ENCODE data around the gene NELFA.

NELFA gene

DNA sequence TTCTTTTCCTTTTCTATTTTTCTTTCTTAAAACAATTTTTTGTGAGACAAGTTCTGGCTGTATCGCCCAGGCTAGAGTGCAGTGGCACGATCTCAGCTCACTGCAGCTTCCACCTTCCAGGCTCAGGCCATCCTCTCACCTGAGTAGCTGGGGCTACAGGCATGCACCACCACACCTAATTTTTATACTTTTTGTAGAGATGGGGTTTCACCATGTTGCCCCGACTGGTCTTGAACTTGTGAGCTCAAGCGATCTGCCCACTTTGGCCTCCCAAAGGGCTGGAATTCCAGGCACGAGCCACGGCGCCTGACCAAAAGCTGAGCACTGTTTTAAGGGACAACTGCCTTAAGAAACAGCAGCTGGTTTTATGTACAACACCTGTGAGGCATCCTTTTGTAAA, 41.0 kb upstream of the NELFA start:
- no peak for ATAC-seq
- TF ChIP-seq CSDC2 (CRISPR knock-in tag; IDR thresholded peaks at IDR 0.05) (no peak), RARB (CRISPR knock-in tag; IDR thresholded peaks at IDR 0.05) (no peak), TOX (CRISPR knock-in tag; IDR thresholded peaks at IDR 0.05; ENCODE audit: borderline replicate concordance) (no peak), ZC3H10 (CRISPR knock-in tag; IDR thresholded peaks at IDR 0.05) (no peak), ZNF8 (CRISPR knock-in tag; IDR thresholded peaks at IDR 0.05) (no peak), BACH2 (CRISPR knock-in tag; IDR thresholded peaks at IDR 0.05; ENCODE audit: borderline replicate concordance) (no peak), TCF4 (CRISPR knock-in tag; IDR thresholded peaks at IDR 0.05; ENCODE audit: borderline replicate concordance) (no peak), SNAI2 (CRISPR knock-in tag; IDR thresholded peaks at IDR 0.05) (no peak), GLIS3 (CRISPR knock-in tag; IDR thresholded peaks at IDR 0.05) (no peak), ISL1 (CRISPR knock-in tag; IDR thresholded peaks at IDR 0.05) (no peak), PPARA (CRISPR knock-in tag; IDR thresholded peaks at IDR 0.05; ENCODE audit: borderline replicate concordance) (no peak), ZNF565 (CRISPR knock-in tag; conservative IDR thresholded peaks at IDR 0.05; ENCODE audit: low read depth) (no peak), ZNF70 (CRISPR knock-in tag; IDR thresholded peaks at IDR 0.05) (no peak), OSR1 (CRISPR knock-in tag; IDR thresholded peaks at IDR 0.05) (no peak)
- TF ChIP-seq, protein P1, sequence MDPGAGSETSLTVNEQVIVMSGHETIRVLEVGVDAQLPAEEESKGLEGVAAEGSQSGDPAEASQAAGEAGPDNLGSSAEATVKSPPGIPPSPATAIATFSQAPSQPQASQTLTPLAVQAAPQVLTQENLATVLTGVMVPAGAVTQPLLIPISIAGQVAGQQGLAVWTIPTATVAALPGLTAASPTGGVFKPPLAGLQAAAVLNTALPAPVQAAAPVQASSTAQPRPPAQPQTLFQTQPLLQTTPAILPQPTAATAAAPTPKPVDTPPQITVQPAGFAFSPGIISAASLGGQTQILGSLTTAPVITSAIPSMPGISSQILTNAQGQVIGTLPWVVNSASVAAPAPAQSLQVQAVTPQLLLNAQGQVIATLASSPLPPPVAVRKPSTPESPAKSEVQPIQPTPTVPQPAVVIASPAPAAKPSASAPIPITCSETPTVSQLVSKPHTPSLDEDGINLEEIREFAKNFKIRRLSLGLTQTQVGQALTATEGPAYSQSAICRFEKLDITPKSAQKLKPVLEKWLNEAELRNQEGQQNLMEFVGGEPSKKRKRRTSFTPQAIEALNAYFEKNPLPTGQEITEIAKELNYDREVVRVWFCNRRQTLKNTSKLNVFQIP (CRISPR knock-in tag; IDR thresholded peaks at IDR 0.05; ENCODE audit: borderline replicate concordance, low read depth): no peak
- TF ChIP-seq, protein P2, sequence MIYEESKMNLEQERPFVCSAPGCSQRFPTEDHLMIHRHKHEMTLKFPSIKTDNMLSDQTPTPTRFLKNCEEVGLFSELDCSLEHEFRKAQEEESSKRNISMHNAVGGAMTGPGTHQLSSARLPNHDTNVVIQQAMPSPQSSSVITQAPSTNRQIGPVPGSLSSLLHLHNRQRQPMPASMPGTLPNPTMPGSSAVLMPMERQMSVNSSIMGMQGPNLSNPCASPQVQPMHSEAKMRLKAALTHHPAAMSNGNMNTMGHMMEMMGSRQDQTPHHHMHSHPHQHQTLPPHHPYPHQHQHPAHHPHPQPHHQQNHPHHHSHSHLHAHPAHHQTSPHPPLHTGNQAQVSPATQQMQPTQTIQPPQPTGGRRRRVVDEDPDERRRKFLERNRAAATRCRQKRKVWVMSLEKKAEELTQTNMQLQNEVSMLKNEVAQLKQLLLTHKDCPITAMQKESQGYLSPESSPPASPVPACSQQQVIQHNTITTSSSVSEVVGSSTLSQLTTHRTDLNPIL (CRISPR knock-in tag; IDR thresholded peaks at IDR 0.05; ENCODE audit: low read depth): no peak
- TF ChIP-seq, protein P3, sequence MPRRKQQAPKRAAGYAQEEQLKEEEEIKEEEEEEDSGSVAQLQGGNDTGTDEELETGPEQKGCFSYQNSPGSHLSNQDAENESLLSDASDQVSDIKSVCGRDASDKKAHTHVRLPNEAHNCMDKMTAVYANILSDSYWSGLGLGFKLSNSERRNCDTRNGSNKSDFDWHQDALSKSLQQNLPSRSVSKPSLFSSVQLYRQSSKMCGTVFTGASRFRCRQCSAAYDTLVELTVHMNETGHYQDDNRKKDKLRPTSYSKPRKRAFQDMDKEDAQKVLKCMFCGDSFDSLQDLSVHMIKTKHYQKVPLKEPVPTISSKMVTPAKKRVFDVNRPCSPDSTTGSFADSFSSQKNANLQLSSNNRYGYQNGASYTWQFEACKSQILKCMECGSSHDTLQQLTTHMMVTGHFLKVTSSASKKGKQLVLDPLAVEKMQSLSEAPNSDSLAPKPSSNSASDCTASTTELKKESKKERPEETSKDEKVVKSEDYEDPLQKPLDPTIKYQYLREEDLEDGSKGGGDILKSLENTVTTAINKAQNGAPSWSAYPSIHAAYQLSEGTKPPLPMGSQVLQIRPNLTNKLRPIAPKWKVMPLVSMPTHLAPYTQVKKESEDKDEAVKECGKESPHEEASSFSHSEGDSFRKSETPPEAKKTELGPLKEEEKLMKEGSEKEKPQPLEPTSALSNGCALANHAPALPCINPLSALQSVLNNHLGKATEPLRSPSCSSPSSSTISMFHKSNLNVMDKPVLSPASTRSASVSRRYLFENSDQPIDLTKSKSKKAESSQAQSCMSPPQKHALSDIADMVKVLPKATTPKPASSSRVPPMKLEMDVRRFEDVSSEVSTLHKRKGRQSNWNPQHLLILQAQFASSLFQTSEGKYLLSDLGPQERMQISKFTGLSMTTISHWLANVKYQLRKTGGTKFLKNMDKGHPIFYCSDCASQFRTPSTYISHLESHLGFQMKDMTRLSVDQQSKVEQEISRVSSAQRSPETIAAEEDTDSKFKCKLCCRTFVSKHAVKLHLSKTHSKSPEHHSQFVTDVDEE (CRISPR knock-in tag; IDR thresholded peaks at IDR 0.05): no peak
- TF ChIP-seq, protein P4, sequence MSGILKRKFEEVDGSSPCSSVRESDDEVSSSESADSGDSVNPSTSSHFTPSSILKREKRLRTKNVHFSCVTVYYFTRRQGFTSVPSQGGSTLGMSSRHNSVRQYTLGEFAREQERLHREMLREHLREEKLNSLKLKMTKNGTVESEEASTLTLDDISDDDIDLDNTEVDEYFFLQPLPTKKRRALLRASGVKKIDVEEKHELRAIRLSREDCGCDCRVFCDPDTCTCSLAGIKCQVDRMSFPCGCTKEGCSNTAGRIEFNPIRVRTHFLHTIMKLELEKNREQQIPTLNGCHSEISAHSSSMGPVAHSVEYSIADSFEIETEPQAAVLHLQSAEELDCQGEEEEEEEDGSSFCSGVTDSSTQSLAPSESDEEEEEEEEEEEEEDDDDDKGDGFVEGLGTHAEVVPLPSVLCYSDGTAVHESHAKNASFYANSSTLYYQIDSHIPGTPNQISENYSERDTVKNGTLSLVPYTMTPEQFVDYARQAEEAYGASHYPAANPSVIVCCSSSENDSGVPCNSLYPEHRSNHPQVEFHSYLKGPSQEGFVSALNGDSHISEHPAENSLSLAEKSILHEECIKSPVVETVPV (CRISPR knock-in tag; IDR thresholded peaks at IDR 0.05): no peak

DNA sequence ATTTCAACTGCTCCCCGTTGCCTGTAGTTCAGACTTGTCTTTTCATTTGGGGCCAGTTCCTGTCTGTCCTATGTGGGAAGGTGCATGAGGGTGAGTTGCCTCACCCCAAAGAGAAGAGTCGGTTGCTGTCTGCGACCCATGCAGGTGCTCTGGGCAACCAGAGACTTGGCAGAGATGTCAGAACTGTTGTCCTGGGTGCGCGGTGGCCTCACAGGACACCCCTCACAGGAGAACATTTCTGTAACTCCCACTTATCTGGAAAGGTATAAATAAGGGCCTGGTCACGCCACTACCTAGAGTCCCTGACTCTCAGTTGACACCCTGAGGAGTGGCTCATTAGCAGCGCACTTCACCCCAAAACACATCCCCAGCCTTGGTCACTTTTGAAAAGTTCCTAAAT, 40.6 kb upstream of the NELFA start:
- TF ChIP-seq, protein P4 (CRISPR knock-in tag; IDR thresholded peaks at IDR 0.05): no peak
- TF ChIP-seq, protein P5, sequence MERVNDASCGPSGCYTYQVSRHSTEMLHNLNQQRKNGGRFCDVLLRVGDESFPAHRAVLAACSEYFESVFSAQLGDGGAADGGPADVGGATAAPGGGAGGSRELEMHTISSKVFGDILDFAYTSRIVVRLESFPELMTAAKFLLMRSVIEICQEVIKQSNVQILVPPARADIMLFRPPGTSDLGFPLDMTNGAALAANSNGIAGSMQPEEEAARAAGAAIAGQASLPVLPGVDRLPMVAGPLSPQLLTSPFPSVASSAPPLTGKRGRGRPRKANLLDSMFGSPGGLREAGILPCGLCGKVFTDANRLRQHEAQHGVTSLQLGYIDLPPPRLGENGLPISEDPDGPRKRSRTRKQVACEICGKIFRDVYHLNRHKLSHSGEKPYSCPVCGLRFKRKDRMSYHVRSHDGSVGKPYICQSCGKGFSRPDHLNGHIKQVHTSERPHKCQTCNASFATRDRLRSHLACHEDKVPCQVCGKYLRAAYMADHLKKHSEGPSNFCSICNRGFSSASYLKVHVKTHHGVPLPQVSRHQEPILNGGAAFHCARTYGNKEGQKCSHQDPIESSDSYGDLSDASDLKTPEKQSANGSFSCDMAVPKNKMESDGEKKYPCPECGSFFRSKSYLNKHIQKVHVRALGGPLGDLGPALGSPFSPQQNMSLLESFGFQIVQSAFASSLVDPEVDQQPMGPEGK (CRISPR knock-in tag; IDR thresholded peaks at IDR 0.05; ENCODE audit: borderline replicate concordance): no peak
- TF ChIP-seq RARB (CRISPR knock-in tag; IDR thresholded peaks at IDR 0.05): no peak
- TF ChIP-seq ZFP30 (CRISPR knock-in tag; IDR thresholded peaks at IDR 0.05): no peak
- TF ChIP-seq PPARA (CRISPR knock-in tag; IDR thresholded peaks at IDR 0.05; ENCODE audit: borderline replicate concordance): no peak
- no peak for TF ChIP-seq ZNF8 (CRISPR knock-in tag; IDR thresholded peaks at IDR 0.05)
- no peak for TF ChIP-seq OSR1 (CRISPR knock-in tag; IDR thresholded peaks at IDR 0.05)
- no peak for TF ChIP-seq TCF4 (CRISPR knock-in tag; IDR thresholded peaks at IDR 0.05; ENCODE audit: borderline replicate concordance)
- no peak for TF ChIP-seq ZFP3 (CRISPR knock-in tag; IDR thresholded peaks at IDR 0.05)
- no peak for TF ChIP-seq ZNF565 (CRISPR knock-in tag; conservative IDR thresholded peaks at IDR 0.05; ENCODE audit: low read depth)
- TF ChIP-seq ISL1 (CRISPR knock-in tag; IDR thresholded peaks at IDR 0.05): no peak
- no peak for TF ChIP-seq SNAI2 (CRISPR knock-in tag; IDR thresholded peaks at IDR 0.05)
- TF ChIP-seq, protein P3 (CRISPR knock-in tag; IDR thresholded peaks at IDR 0.05): no peak
- TF ChIP-seq, protein P1 (CRISPR knock-in tag; IDR thresholded peaks at IDR 0.05; ENCODE audit: borderline replicate concordance, low read depth): no peak
- no peak for TF ChIP-seq TOX (CRISPR knock-in tag; IDR thresholded peaks at IDR 0.05; ENCODE audit: borderline replicate concordance)
- no peak for TF ChIP-seq CSDC2 (CRISPR knock-in tag; IDR thresholded peaks at IDR 0.05)
- TF ChIP-seq ZNF70 (CRISPR knock-in tag; IDR thresholded peaks at IDR 0.05): no peak
- no peak for TF ChIP-seq ARNTL (CRISPR knock-in tag; IDR thresholded peaks at IDR 0.05; ENCODE audit: borderline replicate concordance, low read depth)
- ATAC-seq: no peak
